SK-N-SH (cell line): Measurements from ENCODE around the gene ITGAE.

Experiments
- CHD2 ChIP-seq: fragments of 150-350 bp; IDR thresholded peaks from 2 replicates; pipeline ENCODE4 v1.6.1; 2018; ENCODE audit warnings: low read length; ENCODE audit not compliant: partially characterized antibody
- CTCF ChIP-seq: fragments of 200-600 bp; sonication (generic); IDR thresholded peaks from 2 replicates; pipeline ENCODE4 v1.6.1; 2017; ENCODE audit warnings: antibody characterized with exemption, mild to moderate bottlenecking, moderate library complexity
- EZH2phosphoT487 ChIP-seq: fragments of 200-600 bp; sonication (generic); IDR thresholded peaks from 2 replicates; pipeline ENCODE4 v1.6.1; 2017; ENCODE audit warnings: low read depth, mixed run types, mild to moderate bottlenecking, antibody characterized with exemption, moderate library complexity, borderline replicate concordance
- FOXM1 ChIP-seq: IDR thresholded peaks from 2 replicates; pipeline ENCODE4 v1.4.0; 2012; ENCODE audit warnings: low read depth, mild to moderate bottlenecking
- JUND ChIP-seq: IDR thresholded peaks from 2 replicates; pipeline ENCODE4 v1.4.0; 2012
- MAX ChIP-seq: IDR thresholded peaks from 2 replicates; pipeline ENCODE4 v1.4.0; 2012; ENCODE audit warnings: low read depth
- NFIC ChIP-seq: IDR thresholded peaks from 2 replicates; pipeline ENCODE4 v1.4.0; 2012; ENCODE audit warnings: borderline replicate concordance
- PBX3 ChIP-seq: IDR thresholded peaks from 2 replicates; pipeline ENCODE4; 2012
- POLR2AphosphoS5 ChIP-seq: IDR thresholded peaks from 2 replicates; pipeline ENCODE4 v1.6.1; 2012; ENCODE audit warnings: low read depth, low read length
- RFX5 ChIP-seq: IDR thresholded peaks from 2 replicates; pipeline ENCODE4 v1.6.1; 2012; ENCODE audit warnings: mild to moderate bottlenecking, improper control_type of control experiment, low read length
- SIN3A ChIP-seq: IDR thresholded peaks from 2 replicates; pipeline ENCODE4 v1.6.1; 2012; ENCODE audit warnings: low read depth, mild to moderate bottlenecking, low read length, moderate library complexity, borderline replicate concordance
- TAF1 ChIP-seq: IDR thresholded peaks from 2 replicates; pipeline ENCODE4 v1.6.1; 2012; ENCODE audit warnings: low read depth, mild to moderate bottlenecking, low read length, moderate library complexity, borderline replicate concordance

- no peak for TF ChIP-seq EZH2phosphoT487
- TF ChIP-seq CHD2, result no peak
- no peak for TF ChIP-seq POLR2AphosphoS5
- no peak for TF ChIP-seq TAF1
- no peak for TF ChIP-seq JUND
- no peak for TF ChIP-seq CTCF
- TF ChIP-seq MAX, result no peak
- no peak for TF ChIP-seq PBX3
- TF ChIP-seq SIN3A, result no peak
- no peak for TF ChIP-seq FOXM1
- TF ChIP-seq NFIC, result no peak
- no peak for TF ChIP-seq RFX5
These were observed 71.1 kb downstream of the ITGAE start for GRCh38 chr17:3729881-3730280.
